Smooth muscle cell (in vitro differentiated cells): ENCODE data around the gene GDE1. TPM values are rescaled to one million over a fixed set of nuclear protein-coding genes. Genes with fewer than 3 reads are reported as not detected.
A peak's percentile ranks its signal among the peaks of the same experiment; 100 is the strongest.

Source experiments
- DNase-seq: peaks from one replicate; lab custom pipeline; 2025; ENCODE audit not compliant: unreplicated experiment; lab: John Stamatoyannopoulos, UW
- H2AFZ ChIP-seq: fragments of 200-600 bp; sonication (generic); 2 replicates; pipeline ENCODE4 v1.6.0; 2016; ENCODE audit warnings: antibody characterized with exemption, low read depth, mild to moderate bottlenecking
- H3F3A ChIP-seq: fragments of 200-600 bp; sonication (generic); 2 replicates; pipeline ENCODE4 v1.6.0; 2017; ENCODE audit warnings: antibody characterized with exemption, low read depth
- H3K27ac ChIP-seq: fragments of 200-600 bp; sonication (generic); 2 replicates; pipeline ENCODE4 v1.5.1; 2016; ENCODE audit warnings: low read depth, mild to moderate bottlenecking
- H3K27me3 ChIP-seq: fragments of 200-600 bp; sonication (generic); 2 replicates; pipeline ENCODE4 v1.6.1; 2016; ENCODE audit warnings: low read depth, mild to moderate bottlenecking
- H3K36me3 ChIP-seq: fragments of 200-600 bp; sonication (generic); 2 replicates; pipeline ENCODE4 v1.5.1; 2016; ENCODE audit warnings: low read depth
- H3K4me1 ChIP-seq: fragments of 200-600 bp; sonication (generic); 2 replicates; pipeline ENCODE4 v1.5.1; 2016; ENCODE audit warnings: low read depth
- H3K4me2 ChIP-seq: fragments of 200-600 bp; sonication (generic); 2 replicates; pipeline ENCODE4 v1.6.0; 2016; ENCODE audit warnings: mild to moderate bottlenecking
- H3K4me3 ChIP-seq: fragments of 200-600 bp; sonication (generic); 2 replicates; pipeline ENCODE4 v1.5.1; 2016; ENCODE audit warnings: mild to moderate bottlenecking
- H3K79me2 ChIP-seq: fragments of 200-600 bp; sonication (generic); 2 replicates; pipeline ENCODE4 v1.6.0; 2016; ENCODE audit warnings: low read depth, mild to moderate bottlenecking
- H3K9ac ChIP-seq: fragments of 200-600 bp; sonication (generic); 2 replicates; pipeline ENCODE4 v1.6.0; 2016; ENCODE audit warnings: low read depth
- H3K9me3 ChIP-seq: fragments of 200-600 bp; sonication (generic); replicated peaks from 2 replicates; pipeline ENCODE4 v1.5.1; 2016; ENCODE audit warnings: low read depth
- H4K20me1 ChIP-seq: fragments of 200-600 bp; sonication (generic); 2 replicates; pipeline ENCODE4 v1.6.0; 2016; ENCODE audit warnings: low read depth
- CTCF ChIP-seq: fragments of 200-600 bp; sonication (generic); IDR thresholded peaks from 2 replicates; pipeline ENCODE4 v1.5.1; 2017; ENCODE audit warnings: borderline replicate concordance, mild to moderate bottlenecking, antibody characterized with exemption; ENCODE audit not compliant: insufficient read depth, poor library complexity, severe bottlenecking
- WGBS: methylation state at CpG from one replicate; pipeline ENCODE4 v1.1.7; 2016; ENCODE audit warnings: low lambda C conversion rate; 5-methylcytosine and 5-hydroxymethylcytosine counted together
- polyA plus RNA-seq: library from polyadenylated mRNA; unstranded; fragments of >200 nt; fragmentation: Nextera tagmentation; extraction: Ambion mirVana; gene quantifications from 2 replicates; pipeline ENCODE4 v1.2.1, GENCODE V29; 2016
- total RNA-seq: library from RNA; depleted of rRNA; stranded (reverse); fragments of >200 nt; gene quantifications from 2 replicates; pipeline ENCODE4 v1.2.3, GENCODE V29; 2014

Gene GDE1
- total and polyA plus RNA-seq, 2 experiments from 2014 or later, result 43.8 to 46.0 TPM

GRCh38 chr16:19524356-19524615, 2.4 kb upstream of the GDE1 start:
- no peak for TF ChIP-seq CTCF
- H3K4me2 ChIP-seq, result peak overlapping the region; percentile 95
- DNase-seq, result no peak
- peaks cover 11% of the 10 kb centered on the region for H3K4me1 ChIP-seq
- peaks cover 6% of the 10 kb centered on the region for H3K36me3 ChIP-seq
- peak overlapping the region; percentile 85 for H2AFZ ChIP-seq
- peak overlapping the region; percentile 5 for H3K27ac ChIP-seq
- peak overlapping the region; percentile 52 for H3K9ac ChIP-seq
- peaks cover 12% of the 10 kb centered on the region for H3F3A ChIP-seq
- H3K27me3 ChIP-seq, result no peaks in the 10 kb centered on the region
- under 1% methylated on average over 11 of the region's 11 CpGs for WGBS
- no peaks in the 10 kb centered on the region for H3K9me3 ChIP-seq
- peaks cover 9% of the 10 kb centered on the region for H4K20me1 ChIP-seq
- peak overlapping the region; percentile 87 for H3K4me3 ChIP-seq
- H3K79me2 ChIP-seq, result peaks cover 16% of the 10 kb centered on the region

GRCh38 chr16:19523559-19524355, 1.9 kb upstream of the GDE1 start, which contains the start of gene CCP110:
Gene CCP110, plus strand, starts transcription at chr16:19523942. Its CDS starts 3,940 bp downstream, at chr16:19527882.
- WGBS, result 2% methylated on average over 48 of the region's 51 CpGs
- DNase-seq, result peak; percentile 74
- H3K4me3 ChIP-seq, result peak within 1 kb of the TSS; percentile 87
- H2AFZ ChIP-seq, result peak within 1 kb of the TSS; percentile 85
- H3K36me3 ChIP-seq, result peaks cover 6% of the 10 kb centered on the region
- H4K20me1 ChIP-seq, result peaks cover 9% of the 10 kb centered on the region
- peak within 1 kb of the TSS; percentile 5 for H3K27ac ChIP-seq
- peaks cover 11% of the 10 kb centered on the region for H3K4me1 ChIP-seq
- H3K4me2 ChIP-seq, result peak within 1 kb of the TSS; percentile 95
- peak within 1 kb of the TSS; percentile 52 for H3K9ac ChIP-seq
- H3F3A ChIP-seq, result peaks cover 12% of the 10 kb centered on the region
- H3K27me3 ChIP-seq, result no peaks in the 10 kb centered on the region
- TF ChIP-seq CTCF, result no peak
- H3K79me2 ChIP-seq, result peaks cover 16% of the 10 kb centered on the region
- H3K9me3 ChIP-seq, result no peaks in the 10 kb centered on the region

GRCh38 chr16:19523184-19523558, 1.3 kb upstream of the GDE1 start:
- peaks cover 13% of the 10 kb centered on the region for H4K20me1 ChIP-seq
- peaks cover 12% of the 10 kb centered on the region for H3F3A ChIP-seq
- H2AFZ ChIP-seq, result peak overlapping the region; percentile 45
- no peaks in the 10 kb centered on the region for H3K9me3 ChIP-seq
- H3K79me2 ChIP-seq, result peaks cover 21% of the 10 kb centered on the region
- no peaks in the 10 kb centered on the region for H3K27me3 ChIP-seq
- H3K4me1 ChIP-seq, result peaks cover 11% of the 10 kb centered on the region
- no peak overlapping the region for H3K27ac ChIP-seq
- no peak for TF ChIP-seq CTCF
- H3K36me3 ChIP-seq, result peaks cover 3% of the 10 kb centered on the region
- no peak overlapping the region for H3K9ac ChIP-seq
- WGBS, result 81% methylated on average over 18 of the region's 18 CpGs
- peak overlapping the region; percentile 87 for H3K4me3 ChIP-seq
- no peak for DNase-seq
- H3K4me2 ChIP-seq, result peak overlapping the region; percentile 95

- WGBS, result 81% methylated on average over 2 of the region's 2 CpGs
- H2AFZ ChIP-seq, result no peak overlapping the region
Measured at GRCh38 chr16:19522760-19523159, 862 bp upstream of the GDE1 start.

More at GRCh38 chr16:19522760-19523159, 862 bp upstream of the GDE1 start:
- H3K36me3 ChIP-seq, result no peaks in the 10 kb centered on the region
- no peaks in the 10 kb centered on the region for H3K27me3 ChIP-seq
- peaks cover 11% of the 10 kb centered on the region for H3K4me1 ChIP-seq
- no peaks in the 10 kb centered on the region for H3K9me3 ChIP-seq
- H3K9ac ChIP-seq, result no peak overlapping the region
- peaks cover 12% of the 10 kb centered on the region for H3F3A ChIP-seq
- peaks cover 24% of the 10 kb centered on the region for H3K79me2 ChIP-seq
- no peak overlapping the region for H3K4me2 ChIP-seq
- H3K27ac ChIP-seq, result no peak overlapping the region
- TF ChIP-seq CTCF, result no peak
- DNase-seq, result no peak
- H4K20me1 ChIP-seq, result peaks cover 14% of the 10 kb centered on the region
- no peak overlapping the region for H3K4me3 ChIP-seq
